Bronchial smooth muscle cell (primary cell): ENCODE data around the gene RARG. TPM values are rescaled to one million over a fixed set of nuclear protein-coding genes. Genes with fewer than 3 reads are reported as not detected.

Experiments
- total RNA-seq: library from RNA; depleted of rRNA; stranded (reverse); fragments of >200 nt; gene quantifications from 2 replicates; pipeline ENCODE4 v1.2.1, GENCODE V29; 2014

Gene RARG
- 32.3 and 35.3 TPM in 2 replicates for total RNA-seq

DNA sequence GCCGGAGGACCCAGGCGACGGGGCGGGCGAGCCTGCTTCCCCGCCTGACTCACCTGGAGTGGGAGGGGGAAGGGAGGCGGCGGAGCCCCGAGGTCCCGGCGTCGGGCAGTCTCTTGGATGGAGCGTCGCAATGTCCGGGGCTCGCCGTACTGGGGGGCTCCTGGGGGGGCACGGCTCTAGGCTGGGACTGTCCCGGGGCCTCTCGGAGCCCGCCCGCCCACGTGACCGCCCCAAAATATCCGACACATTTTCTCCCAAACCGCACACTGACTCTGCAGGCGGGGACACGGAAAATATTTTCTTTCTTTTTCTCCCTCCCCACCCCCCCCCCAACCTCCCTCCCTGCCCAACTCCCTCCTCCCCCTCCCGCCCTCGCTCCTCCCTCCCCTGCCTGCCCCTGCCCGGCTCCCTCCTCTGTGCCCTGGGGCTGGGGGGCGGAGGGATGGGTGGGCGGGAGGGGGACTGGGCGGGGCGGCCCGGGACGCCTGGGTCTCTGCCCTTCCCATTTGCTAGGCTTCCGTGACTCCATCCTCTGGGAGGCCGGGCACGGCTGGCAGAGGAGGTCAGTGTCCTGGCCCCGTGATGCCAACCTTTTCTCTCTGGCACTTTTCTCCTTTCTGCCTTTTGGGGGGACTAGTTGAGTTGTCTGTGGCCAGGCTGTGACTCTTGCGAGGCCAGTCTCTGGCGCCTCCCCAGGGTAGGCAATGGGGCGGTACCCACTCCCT lies at the start of gene RARG:
TSS of gene RARG (minus strand) at position 289 of the 725 bp plus-strand sequence. CDS start 4,664 bp downstream, outside the sequence.

DNA sequence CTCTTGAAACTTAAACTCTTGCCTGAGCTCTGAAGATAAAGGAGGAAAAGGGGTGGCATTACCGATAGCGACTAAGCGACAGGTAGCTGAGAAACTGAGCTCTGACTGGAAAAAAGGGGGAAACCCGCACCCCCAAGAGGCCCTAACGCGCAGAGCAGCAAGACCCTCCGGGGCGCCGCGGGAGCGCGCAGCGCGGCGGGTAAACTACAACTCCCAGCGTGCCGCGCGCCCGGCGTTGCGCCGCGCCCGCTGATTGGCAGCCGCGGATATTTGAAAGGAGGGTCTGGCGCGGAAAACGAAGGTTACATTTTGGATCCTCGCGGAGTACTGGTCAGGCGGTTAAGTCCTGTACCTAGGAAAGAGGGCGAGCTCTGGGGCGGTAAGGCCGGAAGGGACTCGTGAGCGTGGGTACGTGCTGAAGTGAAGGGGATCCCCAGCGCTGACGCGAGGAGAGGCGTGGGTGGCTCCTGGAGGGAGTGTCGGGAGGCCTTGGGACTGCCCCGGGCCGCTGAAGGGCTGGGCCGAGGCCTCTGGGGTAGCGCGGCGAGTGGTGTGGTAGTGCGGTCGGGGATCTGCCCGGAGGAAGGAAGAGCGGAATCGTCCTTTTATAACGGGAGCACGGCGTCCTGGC lies 36.1 kb upstream of the RARG start, which contains the start of gene ESPL1:
TSS of gene ESPL1 (plus strand) at position 301 of the 631 bp plus-strand sequence. CDS start 468 bp downstream, outside the sequence.

DNA sequence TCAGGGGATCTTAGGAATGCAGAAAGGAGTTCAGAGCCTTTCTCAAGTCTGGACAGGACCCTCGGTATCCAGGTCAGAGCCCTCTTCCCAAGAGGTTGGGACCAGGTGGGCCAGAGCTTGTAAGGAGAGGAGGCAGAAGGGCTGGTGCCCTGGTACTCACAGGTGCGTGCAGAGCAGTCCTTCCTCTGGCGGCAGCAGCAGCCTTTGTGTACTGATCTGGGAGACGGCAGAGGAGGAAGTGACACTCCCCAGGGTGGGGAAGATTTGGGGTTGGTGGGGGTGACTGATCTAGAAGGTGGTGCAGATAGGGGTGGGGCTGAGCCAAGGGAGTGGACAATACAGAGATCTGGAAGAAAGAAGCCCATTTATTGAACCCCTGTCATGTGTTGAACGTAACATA lies 25.0 kb downstream of the RARG start, which contains the start of gene ITGB7:
TSS of gene ITGB7 (minus strand) at position 210 of the 400 bp plus-strand sequence. CDS start 6,808 bp downstream, outside the sequence.

DNA sequence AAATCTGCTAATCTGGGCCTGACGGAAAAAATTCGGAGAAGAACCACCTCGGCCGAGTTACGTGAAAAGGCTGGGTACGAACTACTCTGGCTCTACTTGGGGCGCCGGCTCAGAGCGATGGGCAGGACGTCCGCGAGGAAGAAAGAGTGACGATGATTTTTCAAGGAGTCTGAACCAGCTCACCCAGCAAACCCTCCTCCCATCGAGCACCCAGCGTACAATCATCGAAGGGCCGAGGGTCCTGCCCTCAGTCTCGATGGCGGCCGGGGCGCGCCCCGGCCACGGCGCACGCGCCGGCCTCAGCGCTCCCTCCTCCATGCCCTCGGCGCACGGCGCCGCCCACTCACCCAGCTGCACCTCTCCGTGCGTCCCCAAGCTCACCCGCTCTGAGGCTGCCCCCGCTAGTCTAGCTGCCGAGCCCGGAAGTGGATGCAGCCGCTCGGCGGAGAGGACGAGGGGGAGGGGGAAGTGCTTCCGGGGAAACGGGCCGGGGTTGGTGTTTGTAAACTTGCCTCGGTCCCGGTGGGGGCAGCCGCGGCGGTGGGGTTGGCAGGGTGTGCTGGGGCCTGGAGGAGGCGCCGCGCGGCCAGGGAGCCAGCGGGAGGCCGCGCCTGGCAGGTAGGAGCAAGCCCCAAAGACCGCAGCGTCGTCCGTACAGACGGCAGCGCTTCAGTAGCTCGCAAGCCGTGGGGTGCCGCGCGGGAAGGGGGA lies 51.6 kb downstream of the RARG start, which contains the start of the genes CSAD and ZNF740:
TSS of gene CSAD (minus strand) at position 706 of the 711 bp plus-strand sequence. CDS start 7,455 bp downstream, outside the sequence.
TSS of gene ZNF740 (plus strand) at position 503 of the 711 bp plus-strand sequence. CDS start 1,262 bp downstream, outside the sequence.

Other genes with a start within 250 kb of the RARG start
- 1,255 and 1,854 TPM in 2 replicates for gene EIF4B, start 225.8 kb downstream of the RARG start, total RNA-seq
- gene TNS2, start 182.1 kb downstream of the RARG start, total RNA-seq, result 48.2 and 58.6 TPM in 2 replicates
- gene SPRYD3, start 152.8 kb downstream of the RARG start, total RNA-seq, result 18.3 and 22.1 TPM in 2 replicates
- 1,620 and 3,493 TPM in 2 replicates for gene IGFBP6, start 134.5 kb downstream of the RARG start, total RNA-seq
- 0.16 and 0.17 TPM in 2 replicates for gene SOAT2, start 128.7 kb downstream of the RARG start, total RNA-seq
- 14.3 and 16.9 TPM in 2 replicates for gene ZNF740, start 51.5 kb downstream of the RARG start, total RNA-seq
- 8.4 and 11.3 TPM in 2 replicates for gene CSAD, start 51.3 kb downstream of the RARG start, total RNA-seq
- 0.47 and 1.4 TPM in 2 replicates for gene ITGB7, start 25.0 kb downstream of the RARG start, total RNA-seq
- 0.86 and 1.9 TPM in 2 replicates for gene ESPL1, start 36.1 kb upstream of the RARG start, total RNA-seq
- gene PFDN5, start 63.3 kb upstream of the RARG start, total RNA-seq, result 1,042 and 1,327 TPM in 2 replicates
- 50.8 and 56.3 TPM in 2 replicates for gene MYG1, start 67.5 kb upstream of the RARG start, total RNA-seq
- gene AAAS, start 89.4 kb upstream of the RARG start, total RNA-seq, result 37.8 and 39.4 TPM in 2 replicates
- gene SP7, start 104.1 kb upstream of the RARG start, total RNA-seq, result not detected in 2 replicates
- 19.4 and 23.3 TPM in 2 replicates for gene SP1, start 148.0 kb upstream of the RARG start, total RNA-seq
- gene AMHR2, start 191.6 kb upstream of the RARG start, total RNA-seq, result not detected in 2 replicates
- 14.6 and 27.1 TPM in 2 replicates for gene PRR13, start 209.5 kb upstream of the RARG start, total RNA-seq
- 221 and 306 TPM in 2 replicates for gene PCBP2, start 219.9 kb upstream of the RARG start, total RNA-seq